HEK293T (cell line): ENCODE data around the gene RNF150.

Experiments
- ARNT ChIP-seq: fragments of 450-650 bp; IDR thresholded peaks from 2 replicates; pipeline ENCODE4 v1.6.1; 2017; ENCODE audit warnings: mild to moderate bottlenecking
- BHLHE40 ChIP-seq: fragments of 450-650 bp; IDR thresholded peaks from 2 replicates; pipeline ENCODE4 v1.6.1; 2016; ENCODE audit warnings: mild to moderate bottlenecking, moderate library complexity, borderline replicate concordance
- ELF4 ChIP-seq: fragments of 450-650 bp; IDR thresholded peaks from 2 replicates; pipeline ENCODE4 v1.6.1; 2017; ENCODE audit warnings: antibody characterized with exemption
- FOXA1 ChIP-seq: fragments of 450-650 bp; IDR thresholded peaks from 2 replicates; pipeline ENCODE4 v1.6.1; 2016; ENCODE audit warnings: mild to moderate bottlenecking
- FOXK2 ChIP-seq: fragments of 450-650 bp; IDR thresholded peaks from 2 replicates; pipeline ENCODE4 v1.6.1; 2016; ENCODE audit warnings: mild to moderate bottlenecking
- FOXM1 ChIP-seq: fragments of 450-650 bp; IDR thresholded peaks from 2 replicates; pipeline ENCODE4 v1.6.1; 2017; ENCODE audit warnings: mild to moderate bottlenecking, borderline replicate concordance
- HDGF ChIP-seq: fragments of 450-650 bp; IDR thresholded peaks from 2 replicates; pipeline ENCODE4 v1.6.1; 2017; ENCODE audit warnings: antibody characterized with exemption, borderline replicate concordance
- L3MBTL2 ChIP-seq: fragments of 450-650 bp; conservative IDR thresholded peaks from 2 replicates; pipeline ENCODE4 v1.6.1; 2016; ENCODE audit warnings: mild to moderate bottlenecking
- NFRKB ChIP-seq: fragments of 450-650 bp; IDR thresholded peaks from 2 replicates; pipeline ENCODE4 v1.6.1; 2016; ENCODE audit warnings: mild to moderate bottlenecking, moderate library complexity
- SP1 ChIP-seq: fragments of 450-650 bp; IDR thresholded peaks from 2 replicates; pipeline ENCODE4 v1.6.1; 2017
- ZNF384 ChIP-seq: fragments of 450-650 bp; IDR thresholded peaks from 2 replicates; pipeline ENCODE4 v1.6.1; 2016
- TF ChIP-seq, protein P1 (sequence below): fragments of 450-650 bp; IDR thresholded peaks from 2 replicates; pipeline ENCODE4 v1.6.1; 2016

DNA sequence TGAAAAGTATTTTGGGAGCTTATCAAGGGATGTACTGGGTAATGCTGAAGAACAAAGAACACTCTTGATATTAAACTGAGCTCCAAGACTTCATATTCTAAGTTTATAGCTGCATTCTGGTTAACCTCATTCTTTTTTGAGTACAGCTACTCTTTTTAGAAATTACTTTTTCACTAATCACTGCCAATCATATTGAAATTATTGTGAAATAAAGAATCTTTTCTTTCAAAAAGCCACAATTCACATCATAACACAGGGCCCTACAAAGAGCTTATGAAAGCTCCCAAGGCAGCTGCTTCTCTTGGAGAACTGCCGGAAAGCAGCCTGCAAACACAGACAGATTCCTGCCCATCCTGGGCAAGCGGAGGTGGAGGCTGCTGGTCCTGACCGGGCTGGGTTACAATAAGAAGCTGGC, 121.4 kb downstream of the RNF150 start:
- TF ChIP-seq ARNT (no peak), HDGF (no peak), ELF4 (no peak), ZNF384 (no peak), FOXK2 (no peak), NFRKB (no peak), L3MBTL2 (no peak), FOXA1 (no peak), FOXM1 (no peak), SP1 (no peak), BHLHE40 (no peak)
- TF ChIP-seq, protein P1, sequence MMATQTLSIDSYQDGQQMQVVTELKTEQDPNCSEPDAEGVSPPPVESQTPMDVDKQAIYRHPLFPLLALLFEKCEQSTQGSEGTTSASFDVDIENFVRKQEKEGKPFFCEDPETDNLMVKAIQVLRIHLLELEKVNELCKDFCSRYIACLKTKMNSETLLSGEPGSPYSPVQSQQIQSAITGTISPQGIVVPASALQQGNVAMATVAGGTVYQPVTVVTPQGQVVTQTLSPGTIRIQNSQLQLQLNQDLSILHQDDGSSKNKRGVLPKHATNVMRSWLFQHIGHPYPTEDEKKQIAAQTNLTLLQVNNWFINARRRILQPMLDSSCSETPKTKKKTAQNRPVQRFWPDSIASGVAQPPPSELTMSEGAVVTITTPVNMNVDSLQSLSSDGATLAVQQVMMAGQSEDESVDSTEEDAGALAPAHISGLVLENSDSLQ: no peak
